GM13976 (cell line): ENCODE results near the gene C17orf100.

ENCODE experiments used
- DNase-seq: peaks from one replicate; pipeline ENCODE4 v3.0.0; 2012; ENCODE audit warnings: low spot score
- CTCF ChIP-seq: IDR thresholded peaks from 2 replicates; pipeline ENCODE4 v1.5.1; 2012; ENCODE audit warnings: borderline replicate concordance, mild to moderate bottlenecking; ENCODE audit not compliant: insufficient read depth; ENCODE audit errors: extremely low read depth, missing control alignments, control extremely low read depth
- in situ Hi-C: fragments of 300-500 bp; cut with MboI; formaldehyde crosslinking; loops from one replicate; pipeline ENCODE4 v1.12.0; 2022; ENCODE audit warnings: low sequenced_read_pairs, mixed read lengths, inconsistent platforms; ENCODE audit not compliant: unreplicated experiment

C17orf100 gene

GRCh38 chr17:6702567-6703215, 51.1 kb downstream of the C17orf100 start:
- no peak for DNase-seq
- no peak for TF ChIP-seq CTCF
- in situ Hi-C loops, result no loop called here
